Type B pancreatic cell (in vitro differentiated cells): ENCODE measurements around the gene PHETA1. TPM values are rescaled to one million over a fixed set of nuclear protein-coding genes. Genes with fewer than 3 reads are reported as not detected.
"Not testable (repeated sequence)": the region's sequence is repeated elsewhere in the genome, so short reads cannot be mapped to it uniquely, and the experiment has no call there.

Source experiments
- DNase-seq: peaks from one replicate; pipeline ENCODE4 v3.0.0; 2021; ENCODE audit warnings: mixed read lengths; ENCODE audit not compliant: unreplicated experiment; ENCODE audit errors: extremely low spot score
- H3K27ac Mint-ChIP-seq: 2 replicates; pipeline ENCODE4 v1.8.0; 2021; ENCODE audit warnings: mild to moderate bottlenecking, mixed read lengths
- H3K27me3 Mint-ChIP-seq: 2 replicates; pipeline ENCODE4 v1.8.0; 2021; ENCODE audit warnings: mixed read lengths
- H3K36me3 Mint-ChIP-seq: 2 replicates; pipeline ENCODE4 v1.8.0; 2021; ENCODE audit warnings: mixed read lengths
- H3K4me1 Mint-ChIP-seq: one replicate; pipeline ENCODE4 v1.8.0; 2021; ENCODE audit warnings: mixed read lengths; ENCODE audit not compliant: unreplicated experiment
- H3K4me3 Mint-ChIP-seq: 2 replicates; pipeline ENCODE4 v1.8.0; 2021; ENCODE audit warnings: mild to moderate bottlenecking, mixed read lengths
- H3K9me3 Mint-ChIP-seq: 2 replicates; pipeline ENCODE4 v1.8.0; 2021; ENCODE audit warnings: mixed read lengths
- CTCF ChIP-seq: fragments of 200-600 bp; sonication (generic); conservative IDR thresholded peaks from 2 replicates; pipeline ENCODE4 v1.5.0; 2021; ENCODE audit warnings: antibody characterized with exemption, mild to moderate bottlenecking
- total RNA-seq: library from RNA; stranded (reverse); gene quantifications from 2 replicates; pipeline ENCODE4 v1.2.1, GENCODE V29; 2021; ENCODE audit warnings: low replicate concordance

Gene PHETA1
- total RNA-seq, 1 donor from 2014 or later: 25.5 TPM

GRCh38 chr12:111386885-111387284 is 18.0 kb upstream of the PHETA1 start:
- Mint-ChIP-seq H3K9me3 (no peaks in the 10 kb centered on the region), H3K27ac (no peak overlapping the region), H3K27me3 (peaks cover 10% of the 10 kb centered on the region), H3K36me3 (no peaks in the 10 kb centered on the region), H3K4me3 (no peak overlapping the region), H3K4me1 (no peaks in the 10 kb centered on the region)
- TF ChIP-seq CTCF: no peak
- no peak for DNase-seq

GRCh38 chr12:111384596-111384995 is 15.7 kb upstream of the PHETA1 start:
- Mint-ChIP-seq H3K4me1 (no peaks in the 10 kb centered on the region), H3K36me3 (no peaks in the 10 kb centered on the region), H3K27ac (no peak overlapping the region), H3K27me3 (peaks cover 18% of the 10 kb centered on the region), H3K9me3 (no peaks in the 10 kb centered on the region), H3K4me3 (no peak overlapping the region)
- no peak for TF ChIP-seq CTCF
- DNase-seq: no peak

GRCh38 chr12:111379942-111380554 is 11.2 kb upstream of the PHETA1 start:
- H3K36me3 Mint-ChIP-seq: no peaks in the 10 kb centered on the region
- DNase-seq: no peak

GRCh38 chr12:111377440-111377839 is 8.5 kb upstream of the PHETA1 start:
- Mint-ChIP-seq H3K27ac (no peak overlapping the region), H3K36me3 (no peaks in the 10 kb centered on the region), H3K4me1 (no peaks in the 10 kb centered on the region), H3K9me3 (no peaks in the 10 kb centered on the region), H3K4me3 (no peak overlapping the region), H3K27me3 (peaks cover 8% of the 10 kb centered on the region)
- DNase-seq: no peak
- no peak for TF ChIP-seq CTCF

More at GRCh38 chr12:111379942-111380554, 11.2 kb upstream of the PHETA1 start:
- peaks cover 13% of the 10 kb centered on the region for H3K27me3 Mint-ChIP-seq
- no peak overlapping the region for H3K4me3 Mint-ChIP-seq
- H3K27ac Mint-ChIP-seq: no peak overlapping the region
- TF ChIP-seq CTCF: no peak
- H3K4me1 Mint-ChIP-seq: no peaks in the 10 kb centered on the region
- H3K9me3 Mint-ChIP-seq: no peaks in the 10 kb centered on the region

GRCh38 chr12:111373231-111373630 is 4.3 kb upstream of the PHETA1 start:
- not testable (repeated sequence) for H3K4me3 Mint-ChIP-seq, H3K9me3 Mint-ChIP-seq, DNase-seq, H3K27ac Mint-ChIP-seq, H3K36me3 Mint-ChIP-seq, H3K4me1 Mint-ChIP-seq, H3K27me3 Mint-ChIP-seq

GRCh38 chr12:111369496-111370220 is 763 bp upstream of the PHETA1 start:
- H3K36me3 Mint-ChIP-seq: peaks cover 5% of the 10 kb centered on the region
- no peak overlapping the region for H3K27ac Mint-ChIP-seq
- no peak for TF ChIP-seq CTCF
- H3K4me1 Mint-ChIP-seq: peaks cover 18% of the 10 kb centered on the region
- no peaks in the 10 kb centered on the region for H3K27me3 Mint-ChIP-seq
- H3K9me3 Mint-ChIP-seq: no peaks in the 10 kb centered on the region
- no peak for DNase-seq
- H3K4me3 Mint-ChIP-seq: peak overlapping the region; percentile 89
